ENCODE results near the gene BNC2. TPM values are rescaled to one million over a fixed set of nuclear protein-coding genes. Genes with fewer than 3 reads are reported as not detected.

BNC2 gene
- total RNA-seq, 6 experiments from 2014 or later: 0.22 to 0.80 (median 0.36) TPM

DNA sequence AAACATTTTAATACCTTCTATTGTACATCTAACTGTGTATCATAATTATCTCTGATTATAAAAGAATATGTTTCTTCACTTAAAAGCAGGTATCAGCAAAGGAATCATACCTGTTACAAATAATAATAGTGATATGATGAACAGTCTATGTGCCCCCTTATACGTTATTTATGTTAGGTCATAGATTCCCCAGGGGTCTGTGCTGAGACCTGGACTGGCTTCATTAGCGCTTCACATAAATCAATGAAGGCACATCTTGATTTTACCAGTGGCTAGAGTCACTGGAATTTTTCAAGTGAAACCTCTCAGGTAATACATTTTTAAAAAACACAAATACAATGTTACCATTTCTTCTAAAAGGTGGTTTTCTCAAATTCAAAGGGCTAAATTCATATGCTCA lies 275.2 kb downstream of the BNC2 start:
- no peak overlapping the region for H3K27ac ChIP-seq
- 84% methylated on average over 2 of the region's 2 CpGs for WGBS (ENCODE audit: insufficient coverage, low coverage, low lambda C conversion rate, missing lambda C conversion rate)
- no peak overlapping the region for H3K4me3 ChIP-seq
- H3K36me3 ChIP-seq: no peaks in the 10 kb centered on the region
- H3K27me3 ChIP-seq: no peaks in the 10 kb centered on the region
- ATAC-seq (no peak), DNase-seq (no peak)
- H3K9me3 ChIP-seq: no peaks in the 10 kb centered on the region
- no peaks in the 10 kb centered on the region for H3K4me1 ChIP-seq
- TF ChIP-seq, protein P1, sequence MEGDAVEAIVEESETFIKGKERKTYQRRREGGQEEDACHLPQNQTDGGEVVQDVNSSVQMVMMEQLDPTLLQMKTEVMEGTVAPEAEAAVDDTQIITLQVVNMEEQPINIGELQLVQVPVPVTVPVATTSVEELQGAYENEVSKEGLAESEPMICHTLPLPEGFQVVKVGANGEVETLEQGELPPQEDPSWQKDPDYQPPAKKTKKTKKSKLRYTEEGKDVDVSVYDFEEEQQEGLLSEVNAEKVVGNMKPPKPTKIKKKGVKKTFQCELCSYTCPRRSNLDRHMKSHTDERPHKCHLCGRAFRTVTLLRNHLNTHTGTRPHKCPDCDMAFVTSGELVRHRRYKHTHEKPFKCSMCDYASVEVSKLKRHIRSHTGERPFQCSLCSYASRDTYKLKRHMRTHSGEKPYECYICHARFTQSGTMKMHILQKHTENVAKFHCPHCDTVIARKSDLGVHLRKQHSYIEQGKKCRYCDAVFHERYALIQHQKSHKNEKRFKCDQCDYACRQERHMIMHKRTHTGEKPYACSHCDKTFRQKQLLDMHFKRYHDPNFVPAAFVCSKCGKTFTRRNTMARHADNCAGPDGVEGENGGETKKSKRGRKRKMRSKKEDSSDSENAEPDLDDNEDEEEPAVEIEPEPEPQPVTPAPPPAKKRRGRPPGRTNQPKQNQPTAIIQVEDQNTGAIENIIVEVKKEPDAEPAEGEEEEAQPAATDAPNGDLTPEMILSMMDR (IDR thresholded peaks at IDR 0.05): no peak
- no peak for TF ChIP-seq POLR2A (IDR thresholded peaks at IDR 0.05)
- intact Hi-C loops (cut with DNase I): no loop called here

DNA sequence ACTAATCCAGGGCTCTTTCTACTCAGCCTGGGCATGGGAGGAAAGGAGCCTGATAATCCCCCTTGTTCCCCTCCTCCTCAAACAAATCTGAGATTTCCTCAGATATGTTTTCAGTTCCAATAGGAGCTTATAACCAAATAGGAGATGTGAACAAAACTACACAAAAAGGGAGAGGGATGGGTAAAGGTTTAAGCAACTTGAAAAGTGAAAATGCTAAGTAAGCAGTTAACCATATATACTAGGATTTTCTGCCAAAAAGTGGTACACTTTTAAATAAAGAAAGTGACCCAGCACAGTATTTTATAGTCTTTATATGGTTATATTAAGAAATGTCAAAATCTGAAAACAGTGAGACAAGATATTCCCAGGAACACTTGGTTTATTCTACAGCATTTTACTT lies 275.7 kb downstream of the BNC2 start:
- Histone ChIP-seq H3K27ac (no peak overlapping the region), H3K27me3 (no peaks in the 10 kb centered on the region), H3K4me1 (no peaks in the 10 kb centered on the region), H3K4me3 (no peak overlapping the region), H3K9me3 (no peaks in the 10 kb centered on the region), H3K36me3 (no peaks in the 10 kb centered on the region)
- DNase-seq: no peak
- no peak for TF ChIP-seq POLR2A (IDR thresholded peaks at IDR 0.05)
- TF ChIP-seq, protein P1 (IDR thresholded peaks at IDR 0.05): no peak
- intact Hi-C loops (cut with DNase I): no loop called here
- no peak for ATAC-seq

DNA sequence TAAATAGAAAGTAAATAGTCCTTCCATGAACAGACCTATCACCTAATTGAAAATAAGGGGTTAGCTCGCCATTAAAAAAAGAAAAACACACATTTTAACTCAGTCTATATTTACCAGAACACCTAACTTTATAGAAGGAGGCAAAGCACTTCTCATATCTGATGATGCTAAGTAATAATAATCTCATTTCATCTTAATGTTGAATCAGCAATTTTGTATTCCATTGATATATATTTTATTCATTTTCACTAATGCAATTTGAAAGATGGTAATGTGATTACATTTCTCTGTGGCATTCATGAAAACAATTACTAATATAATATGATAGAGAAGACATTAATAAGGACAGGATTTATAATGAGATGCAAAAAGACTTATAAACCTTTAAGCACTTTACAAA lies 276.7 kb downstream of the BNC2 start:
- intact Hi-C loops (cut with DNase I): no loop called here

DNA sequence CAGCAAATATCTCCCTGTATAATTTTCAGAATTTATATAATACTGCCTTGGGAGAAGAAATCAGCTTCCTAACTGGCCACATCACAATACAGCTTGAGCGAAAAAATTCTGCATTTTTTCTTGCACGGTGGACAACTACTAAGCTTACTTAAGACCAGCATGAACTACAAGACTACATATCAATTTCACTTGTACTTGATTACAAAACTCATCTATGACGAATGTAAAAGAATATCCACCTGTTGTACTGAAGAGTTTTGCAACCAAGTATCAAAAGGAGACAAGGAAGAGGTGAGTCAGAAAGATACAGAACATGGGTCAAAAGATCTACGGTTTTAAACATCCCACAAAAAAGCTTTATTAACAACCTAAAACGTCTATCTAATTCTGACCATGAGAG lies 279.4 kb downstream of the BNC2 start:
- 51% methylated on average over 5 of the region's 5 CpGs for WGBS (ENCODE audit: insufficient coverage, low coverage, low lambda C conversion rate, missing lambda C conversion rate)
- DNase-seq: no peak
- no peak for ATAC-seq
- Histone ChIP-seq H3K27ac (no peak overlapping the region), H3K4me3 (no peak overlapping the region), H3K4me1 (no peaks in the 10 kb centered on the region), H3K36me3 (no peaks in the 10 kb centered on the region), H3K27me3 (no peaks in the 10 kb centered on the region), H3K9me3 (no peaks in the 10 kb centered on the region)
- intact Hi-C loops (cut with DNase I): no loop called here
- no peak for TF ChIP-seq POLR2A (IDR thresholded peaks at IDR 0.05)
- TF ChIP-seq, protein P1 (IDR thresholded peaks at IDR 0.05): no peak

More for the DNA sequence above, 276.7 kb downstream of the BNC2 start:
- Histone ChIP-seq H3K4me1 (no peaks in the 10 kb centered on the region), H3K27ac (no peak overlapping the region), H3K27me3 (no peaks in the 10 kb centered on the region), H3K36me3 (no peaks in the 10 kb centered on the region), H3K9me3 (no peaks in the 10 kb centered on the region), H3K4me3 (no peak overlapping the region)
- WGBS (ENCODE audit: insufficient coverage, low coverage, low lambda C conversion rate, missing lambda C conversion rate): 48% methylated on average over 1 of the region's 1 CpG
- no peak for TF ChIP-seq POLR2A (IDR thresholded peaks at IDR 0.05)
- TF ChIP-seq, protein P1 (IDR thresholded peaks at IDR 0.05): no peak
- DNase-seq (no peak), ATAC-seq (no peak)

DNA sequence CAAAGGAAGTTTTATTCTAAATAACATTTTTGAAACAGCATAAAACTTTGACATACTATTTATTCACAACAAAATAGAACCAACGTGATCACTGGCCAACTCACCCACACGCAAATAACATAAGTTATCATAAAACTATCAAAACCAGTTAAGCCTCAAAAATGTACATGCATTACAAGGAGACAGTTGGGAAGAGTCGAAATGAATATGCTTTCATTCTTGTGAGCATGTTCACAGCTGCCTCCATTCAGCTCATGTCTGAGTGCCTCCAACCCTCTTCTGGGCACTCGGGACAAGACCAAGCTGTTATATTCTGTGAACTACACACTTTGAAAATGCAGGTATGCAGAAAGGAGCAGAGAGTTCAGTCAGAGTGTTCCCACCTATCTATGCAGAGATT lies 284.9 kb downstream of the BNC2 start:
- WGBS (ENCODE audit: insufficient coverage, low coverage, low lambda C conversion rate, missing lambda C conversion rate): 69% methylated on average over 4 of the region's 4 CpGs
- Histone ChIP-seq H3K36me3 (no peaks in the 10 kb centered on the region), H3K9me3 (no peaks in the 10 kb centered on the region), H3K27ac (no peak overlapping the region), H3K4me1 (no peaks in the 10 kb centered on the region), H3K4me3 (no peak overlapping the region), H3K27me3 (no peaks in the 10 kb centered on the region)
- TF ChIP-seq, protein P1 (IDR thresholded peaks at IDR 0.05): no peak
- no peak for TF ChIP-seq POLR2A (IDR thresholded peaks at IDR 0.05)
- intact Hi-C loops (cut with DNase I): no loop called here
- no peak for ATAC-seq
- no peak for DNase-seq

Data from right lobe of liver (tissue), 6 donors.